GM18508 (cell line): ENCODE measurements around the gene TREM2.

Experiments
- ATAC-seq: cut with Tn5 transposase; IDR thresholded peaks from one replicate; pipeline ENCODE4 v1.9.1; 2021; ENCODE audit warnings: moderate number of reproducible peaks; ENCODE audit not compliant: insufficient read depth, unreplicated experiment

Gene TREM2

DNA sequence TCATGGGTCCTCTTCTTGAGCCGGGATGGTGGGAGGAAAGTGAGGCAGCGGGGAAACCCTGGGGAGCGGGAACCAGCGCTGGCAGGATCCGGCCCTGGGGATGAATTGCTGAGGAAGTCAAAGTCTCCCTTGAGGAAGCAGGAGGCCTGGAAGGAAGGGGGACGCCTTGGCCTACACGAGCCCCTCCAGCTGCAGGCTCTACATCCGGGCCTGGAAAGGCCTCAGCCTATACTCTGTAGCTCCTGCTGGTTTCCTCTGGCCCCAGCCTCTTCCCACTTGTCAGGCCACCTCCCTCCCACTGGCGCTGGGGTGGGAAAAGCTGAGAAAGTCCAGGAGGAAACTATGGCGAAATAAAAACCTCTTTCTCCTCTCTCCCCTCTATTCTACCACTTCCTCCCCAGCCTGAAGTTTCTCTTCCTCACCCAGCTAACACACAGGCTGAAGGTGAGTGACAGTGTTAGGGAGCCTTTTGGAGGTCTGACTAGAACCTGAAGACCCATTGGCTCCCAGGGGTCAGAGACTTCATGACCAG is 23.2 kb upstream of the TREM2 start:
- ATAC-seq, result no peak

DNA sequence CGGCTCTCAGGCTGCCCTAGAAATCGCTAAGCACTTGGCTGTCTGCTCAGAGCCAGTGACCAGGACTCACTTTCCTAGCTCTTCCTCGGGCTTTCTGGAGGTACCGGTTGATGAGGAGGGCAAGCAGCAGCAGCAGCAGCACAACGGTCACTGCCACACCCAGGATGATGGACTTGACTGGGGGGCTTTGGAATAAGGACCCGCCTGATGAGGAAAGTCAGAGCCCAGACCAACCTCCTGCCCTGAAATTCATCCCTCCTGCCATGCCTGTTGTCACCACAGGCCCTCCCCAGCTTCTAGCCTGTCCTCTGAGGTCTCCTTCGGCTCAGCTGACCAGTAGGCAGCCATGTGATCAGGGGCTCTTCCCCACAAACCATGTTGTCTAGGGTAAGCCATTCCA is 21.8 kb upstream of the TREM2 start:
- ATAC-seq, result no peak

DNA sequence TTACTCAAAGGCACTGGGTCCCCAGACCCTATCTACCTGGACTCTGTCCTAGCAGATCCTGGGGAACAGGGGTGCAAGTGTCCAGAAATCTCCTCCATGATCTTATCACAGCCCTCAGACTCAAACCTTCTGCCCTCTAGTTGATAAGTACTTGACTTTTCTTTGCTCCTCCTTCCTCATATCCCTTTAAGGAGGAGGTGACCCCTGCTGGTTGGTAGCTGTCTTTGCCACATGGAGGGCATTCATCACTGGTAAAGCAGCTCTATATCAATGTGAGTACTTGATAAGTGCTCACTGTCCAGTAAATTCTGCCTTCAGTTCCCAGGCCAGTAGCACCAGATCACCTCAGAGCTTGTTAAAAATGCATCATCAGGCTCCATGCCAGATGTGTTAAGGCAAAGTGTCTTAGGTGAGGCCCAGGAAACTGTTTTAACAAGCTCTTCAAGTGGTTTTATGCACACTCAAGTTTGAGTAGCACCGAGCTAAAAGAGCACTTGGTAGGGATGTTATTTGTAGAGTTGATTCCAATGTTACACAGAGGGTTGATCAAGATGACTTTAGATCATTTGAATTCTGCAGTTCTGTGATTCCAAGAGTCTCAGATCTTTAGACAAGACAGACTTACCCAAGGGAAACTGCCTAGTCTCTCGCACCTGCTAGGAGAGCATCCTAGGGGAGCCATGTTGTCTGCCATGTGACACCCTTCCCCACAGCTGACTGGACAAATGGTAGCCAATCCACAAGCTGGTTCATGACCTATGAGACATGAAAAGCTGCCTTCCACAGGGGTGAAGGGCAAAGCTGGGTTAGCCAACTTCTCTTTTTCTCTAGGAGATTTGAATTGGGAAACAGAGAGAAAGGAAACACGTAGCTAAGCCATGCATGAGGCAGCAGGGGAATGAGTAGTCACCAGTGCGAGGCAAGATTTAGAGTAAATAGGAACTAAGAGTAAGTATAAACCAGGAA is 19.4 kb upstream of the TREM2 start:
- no peak for ATAC-seq

DNA sequence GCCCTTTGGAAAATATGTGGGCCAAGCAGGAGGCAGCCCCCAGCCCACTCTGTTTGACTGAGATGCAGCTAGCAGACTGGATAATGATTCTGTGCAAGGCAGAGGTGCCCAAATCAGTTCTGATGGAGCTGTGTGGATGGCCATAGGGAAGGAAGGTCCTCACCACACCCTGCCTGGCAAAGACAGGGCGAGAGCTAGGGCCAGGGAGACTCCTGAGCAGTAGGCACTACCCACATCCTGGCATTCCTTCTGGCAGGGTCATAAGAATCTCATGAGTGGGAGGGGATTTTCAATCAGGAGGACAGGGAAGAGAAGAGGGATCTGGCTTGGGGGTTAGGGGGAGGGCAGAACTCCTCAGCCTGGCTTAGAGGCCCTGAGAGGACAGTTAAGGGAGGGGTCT is 18.6 kb upstream of the TREM2 start:
- no peak for ATAC-seq

DNA sequence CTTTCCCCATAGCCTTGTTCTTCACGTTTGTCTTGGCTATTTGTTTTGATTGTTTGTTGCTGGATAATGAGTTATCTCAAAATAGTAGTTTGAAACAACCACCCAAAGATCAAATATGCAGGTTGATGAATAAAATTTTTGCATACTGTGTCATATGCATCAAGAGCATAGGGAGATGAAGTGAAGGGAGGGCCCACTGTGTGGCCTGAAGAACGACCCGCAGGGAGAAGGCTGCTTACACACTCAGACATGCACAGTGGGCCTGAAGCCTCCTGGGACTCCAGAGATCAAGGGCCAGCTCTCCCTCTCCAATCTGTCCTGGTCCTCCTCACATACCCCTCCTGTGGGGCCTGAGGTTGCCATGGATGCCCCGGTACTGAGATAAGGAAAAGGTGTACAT is 16.2 kb upstream of the TREM2 start:
- ATAC-seq, result no peak

DNA sequence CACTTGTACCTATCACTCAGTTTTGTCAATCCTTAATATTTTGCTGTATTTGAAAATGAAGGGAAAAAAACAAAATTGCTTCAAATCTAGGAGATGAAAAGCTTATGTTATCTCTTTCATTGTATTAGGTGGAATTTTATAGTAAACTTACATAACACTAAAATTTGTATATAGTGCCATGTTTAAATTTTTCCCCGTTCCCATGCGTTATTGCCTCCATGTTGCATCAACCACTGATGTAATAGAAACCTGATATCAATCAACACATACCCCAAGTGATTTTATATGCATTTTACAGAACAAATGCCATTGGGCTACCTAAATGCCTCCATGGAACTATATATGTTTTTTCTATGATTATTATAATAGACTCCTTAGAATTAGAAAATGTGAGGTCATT is 14.8 kb upstream of the TREM2 start:
- ATAC-seq, result no peak

DNA sequence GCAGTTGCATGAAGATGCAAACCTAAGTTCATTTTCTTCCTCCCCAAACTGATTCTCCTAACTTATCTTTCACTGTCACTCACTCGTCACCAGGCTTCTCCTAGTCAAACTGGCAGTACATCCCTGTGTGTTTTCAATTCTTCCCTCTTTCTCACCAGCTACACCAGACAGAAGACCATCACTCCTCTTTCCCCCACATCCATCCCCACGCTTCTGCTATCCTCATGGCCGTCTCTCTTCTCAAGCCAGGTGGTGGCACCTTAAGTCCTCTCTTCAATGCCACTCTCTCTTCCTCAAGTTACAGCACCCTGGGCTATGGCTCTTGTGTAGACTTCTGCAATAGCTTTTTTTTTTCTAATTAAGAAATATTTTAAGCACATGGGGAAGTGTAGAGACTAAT is 14.4 kb upstream of the TREM2 start:
- no peak for ATAC-seq

DNA sequence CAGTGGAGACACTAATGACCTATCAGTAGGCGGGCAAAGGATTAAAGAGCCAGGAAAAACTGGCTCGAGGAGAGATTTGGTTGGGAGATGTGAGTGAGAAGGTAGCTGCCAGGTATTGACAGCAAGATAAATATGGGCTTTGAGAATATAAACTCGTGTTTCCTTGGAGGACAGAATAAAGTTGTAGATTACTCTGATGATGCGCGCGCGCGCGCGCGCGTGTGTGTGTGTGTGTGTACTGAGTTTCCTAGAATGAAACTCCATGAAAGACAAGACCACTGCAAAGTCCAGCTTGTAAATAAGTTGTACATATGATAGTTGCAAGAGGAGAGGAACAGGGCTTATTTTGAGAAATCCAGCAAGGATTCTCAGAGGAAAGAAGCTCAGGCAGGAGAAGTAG is 13.3 kb upstream of the TREM2 start:
- ATAC-seq, result no peak

DNA sequence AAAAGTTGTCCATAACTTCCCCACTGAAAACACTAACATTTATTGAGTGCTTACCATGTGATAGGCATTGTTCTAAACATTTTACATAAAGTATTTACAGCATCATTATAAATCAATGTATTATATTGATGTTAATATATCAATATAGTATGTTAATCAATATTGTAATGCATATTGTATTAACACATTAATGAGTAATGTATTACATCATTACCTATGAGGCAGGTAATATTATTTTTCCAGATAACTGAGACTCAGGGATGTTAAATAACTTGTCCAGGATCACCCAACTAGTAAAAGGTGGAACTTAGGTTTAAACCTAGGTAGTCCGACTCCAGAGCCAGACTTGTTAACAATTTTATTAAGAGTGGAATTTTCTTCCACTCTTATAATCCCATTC is 12.2 kb upstream of the TREM2 start:
- ATAC-seq, result no peak

DNA sequence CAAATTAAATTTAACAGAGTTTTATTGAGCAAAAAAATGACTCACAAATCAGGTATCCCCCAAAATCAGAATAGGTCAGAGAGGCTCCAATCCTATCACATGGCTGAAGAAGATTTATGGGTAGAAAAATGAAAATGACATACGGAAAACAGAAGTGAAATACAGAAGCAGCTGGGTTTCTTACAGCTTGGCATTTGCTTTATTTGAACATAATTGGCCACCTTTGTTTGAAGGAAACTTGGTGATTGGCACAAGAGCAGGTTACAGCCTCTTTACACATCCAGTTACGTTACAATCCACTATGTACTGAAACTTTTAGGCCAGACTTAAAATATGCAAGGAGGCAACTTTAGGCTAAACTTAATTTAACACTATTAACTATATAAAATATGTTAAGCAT is 11.7 kb upstream of the TREM2 start:
- no peak for ATAC-seq

DNA sequence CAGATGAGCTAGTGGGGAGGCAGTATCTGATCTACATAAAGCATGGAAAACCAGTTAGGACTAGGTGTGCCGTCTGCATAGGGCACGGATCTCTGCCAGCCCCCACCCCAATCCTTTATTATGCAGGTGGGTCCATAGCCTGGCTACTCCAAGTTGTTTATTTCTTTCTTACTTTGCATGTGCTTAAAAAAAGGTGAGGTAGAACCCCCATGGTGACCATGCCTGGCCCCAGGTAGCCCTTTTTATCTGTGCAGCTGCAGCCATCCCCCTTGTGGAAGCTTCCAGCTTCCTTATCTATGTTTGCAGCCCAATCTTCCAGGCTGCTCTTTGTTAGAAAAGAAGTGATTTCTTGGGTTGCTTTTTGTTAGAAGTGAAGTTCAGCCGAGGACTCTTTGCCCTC is 9.0 kb upstream of the TREM2 start:
- no peak for ATAC-seq

DNA sequence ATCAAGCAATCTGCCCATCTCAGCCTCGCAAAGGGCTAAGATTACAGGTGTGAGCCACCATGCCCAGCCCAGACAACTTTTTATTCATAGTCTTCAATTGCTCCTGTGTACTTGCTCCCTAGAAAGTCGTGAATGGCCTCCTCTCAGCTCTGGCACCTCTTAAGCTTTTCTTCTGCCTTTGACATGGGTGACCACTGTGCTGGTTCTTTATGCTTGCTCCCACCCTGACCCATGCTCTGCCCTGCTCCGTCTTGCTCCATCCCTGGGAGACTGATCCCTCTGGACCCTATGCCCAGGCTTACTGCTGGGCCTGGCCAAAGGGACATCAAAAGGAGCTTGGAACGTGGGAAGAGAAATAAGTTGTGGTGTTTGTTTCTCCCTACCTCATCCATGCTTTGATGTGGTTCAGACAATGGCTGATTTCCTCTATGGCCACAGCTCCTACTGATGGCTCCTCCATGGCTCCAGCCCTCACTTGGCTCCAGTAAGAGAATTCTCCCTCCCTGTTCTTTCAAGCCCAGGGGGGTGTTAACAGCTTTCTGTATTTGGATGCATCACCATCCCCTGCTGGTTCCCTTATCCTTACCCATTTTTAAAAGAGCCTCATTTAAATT is 7.7 kb upstream of the TREM2 start:
- no peak for ATAC-seq

DNA sequence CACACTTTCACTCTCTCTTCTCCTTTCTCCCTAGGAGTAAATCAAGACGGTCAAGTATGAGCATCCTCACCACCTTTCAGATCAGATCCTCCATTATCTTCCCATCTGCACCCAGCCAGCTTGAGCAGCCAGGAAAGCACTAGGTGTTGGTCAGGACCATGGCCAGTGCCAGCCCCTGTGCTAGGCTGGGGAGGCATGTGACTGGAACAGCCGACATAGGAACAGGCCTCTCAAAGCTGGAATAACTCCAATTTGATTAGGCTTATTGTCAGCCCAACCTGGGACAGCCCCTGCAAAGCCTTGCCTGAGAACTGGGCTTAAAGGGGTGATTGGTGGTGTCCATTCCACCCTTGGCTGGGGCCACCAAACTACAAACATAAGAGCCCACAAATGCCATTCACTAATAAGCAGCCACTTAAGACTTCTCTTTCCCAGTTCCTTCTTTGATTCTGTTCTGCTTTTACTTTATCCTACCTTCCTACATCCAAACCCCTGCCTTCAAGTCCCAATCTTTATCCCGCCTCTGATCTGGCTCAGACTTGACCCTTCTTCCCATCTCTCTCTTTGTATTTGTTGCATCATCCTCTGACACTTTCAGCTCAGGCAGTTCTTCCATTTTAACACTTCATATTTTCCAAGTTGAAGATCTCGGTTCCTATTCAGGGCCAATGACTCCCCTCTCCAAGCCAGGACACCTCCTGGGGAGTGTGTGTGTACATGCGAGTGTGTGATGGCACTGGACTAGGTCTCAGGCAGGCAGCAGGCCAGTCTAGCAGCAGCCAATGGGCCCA is 4.5 kb upstream of the TREM2 start:
- ATAC-seq, result no peak

DNA sequence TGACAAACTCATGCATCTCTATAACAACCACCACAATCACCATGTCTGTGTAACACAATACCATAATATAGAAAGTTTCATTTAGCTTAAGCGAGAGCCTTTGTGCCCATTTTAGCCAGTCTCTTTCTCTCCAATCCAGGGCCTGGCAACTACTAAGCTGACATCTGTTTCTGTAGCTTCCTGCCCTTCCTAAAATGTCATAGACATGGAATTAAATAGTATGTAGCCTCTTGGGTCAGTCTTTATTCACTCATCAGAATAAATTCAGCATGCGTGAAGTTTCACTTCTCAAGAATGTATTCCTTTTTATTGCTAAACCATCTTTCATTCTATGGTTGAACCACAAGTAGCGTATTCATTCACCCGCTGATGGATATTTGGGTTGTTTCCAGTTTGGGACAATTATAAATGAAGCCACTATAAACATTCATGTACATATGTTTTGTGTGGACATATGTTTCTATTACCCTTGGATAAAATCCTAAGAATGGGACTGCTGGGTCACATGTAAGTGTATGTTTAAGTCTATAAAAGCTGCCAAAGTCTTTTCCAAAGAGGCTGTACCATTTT is 1.7 kb upstream of the TREM2 start:
- ATAC-seq, result no peak

DNA sequence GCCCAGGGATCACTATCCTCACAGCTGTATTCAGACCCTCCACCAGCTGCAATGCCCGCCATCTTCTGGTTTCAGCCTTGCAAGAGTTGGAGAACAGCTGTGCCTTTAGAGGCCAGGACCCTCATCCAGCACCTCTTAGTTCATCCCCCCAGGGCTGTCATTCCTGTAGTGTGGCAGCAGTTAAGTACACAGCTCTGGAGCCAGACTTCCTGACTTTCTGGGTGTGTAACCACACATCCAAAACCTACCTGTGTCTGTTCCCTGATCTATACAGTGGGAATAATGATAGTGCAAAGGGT is 452 bp upstream of the TREM2 start:
- no peak for ATAC-seq

DNA sequence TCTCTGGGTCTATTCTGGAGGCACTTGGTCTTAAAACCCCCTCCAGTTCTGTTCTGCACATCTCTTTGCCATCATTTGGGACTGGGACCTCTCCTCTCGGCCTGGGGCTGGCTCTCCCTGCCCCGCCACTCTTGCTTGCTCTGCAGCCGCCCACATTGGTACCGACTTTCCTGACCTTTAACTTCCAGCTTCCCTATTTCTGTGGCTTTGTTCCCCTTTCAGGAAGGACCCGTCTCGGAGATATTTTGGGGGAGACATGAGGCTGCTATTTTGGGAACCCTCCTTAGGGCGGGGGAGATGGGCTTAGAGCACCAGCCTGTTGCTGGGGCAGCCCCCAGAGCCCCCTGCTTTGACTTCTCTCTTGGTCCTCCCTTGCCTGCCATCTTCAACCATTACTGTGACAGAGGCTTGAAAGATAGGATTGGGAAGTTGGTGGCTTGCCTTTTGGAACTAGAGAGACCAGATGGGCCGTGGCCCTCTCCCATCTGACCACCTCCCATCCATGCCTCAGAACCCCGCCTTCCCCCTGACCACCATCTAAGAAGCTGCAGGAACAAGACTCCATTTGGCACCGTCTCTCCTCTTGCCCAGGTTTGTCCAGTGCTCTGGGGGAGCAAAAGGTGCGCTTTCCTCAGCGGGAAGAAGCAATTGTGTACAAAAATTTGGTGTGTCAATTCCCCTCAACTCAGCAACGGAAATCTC is 914 bp downstream of the TREM2 start:
- no peak for ATAC-seq

DNA sequence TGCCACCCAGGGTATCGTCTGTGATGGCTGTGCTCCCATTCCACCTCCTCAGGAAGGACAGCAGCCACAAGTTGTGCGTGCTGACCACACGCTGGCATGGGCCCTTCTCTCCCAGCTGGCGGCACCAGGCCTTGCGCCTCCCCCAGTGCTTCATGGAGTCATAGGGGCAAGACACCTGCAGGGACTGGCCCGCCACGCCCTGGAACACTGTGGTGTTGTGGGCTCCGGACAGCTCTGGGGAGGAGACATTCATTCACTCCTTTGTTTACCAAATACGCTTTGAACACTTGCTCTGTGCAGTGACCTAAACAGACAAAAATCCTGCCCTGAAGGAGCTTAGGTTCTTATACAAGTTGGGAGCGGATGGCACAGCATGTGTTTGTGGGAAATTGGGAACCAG is 1.5 kb downstream of the TREM2 start:
- ATAC-seq, result no peak

DNA sequence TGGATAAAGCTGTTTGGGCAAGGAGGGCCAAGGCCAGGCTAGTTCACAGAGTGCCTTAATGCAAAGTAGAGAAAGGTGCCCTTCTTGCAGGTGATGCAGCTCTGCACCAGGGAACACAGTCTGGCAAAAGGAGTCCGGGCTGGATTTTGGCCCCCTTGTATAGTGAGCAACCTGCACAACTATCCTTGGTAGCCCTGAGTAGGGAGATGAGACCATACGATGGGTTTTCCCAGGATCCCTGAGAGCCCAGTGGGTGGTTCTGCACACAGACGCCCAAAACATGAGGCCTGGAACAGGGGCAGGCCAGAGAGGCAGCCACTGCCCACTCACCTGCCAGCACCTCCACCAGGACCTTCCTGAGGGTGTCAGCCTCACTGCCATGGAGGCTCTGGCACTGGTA is 2.0 kb downstream of the TREM2 start:
- ATAC-seq, result no peak

DNA sequence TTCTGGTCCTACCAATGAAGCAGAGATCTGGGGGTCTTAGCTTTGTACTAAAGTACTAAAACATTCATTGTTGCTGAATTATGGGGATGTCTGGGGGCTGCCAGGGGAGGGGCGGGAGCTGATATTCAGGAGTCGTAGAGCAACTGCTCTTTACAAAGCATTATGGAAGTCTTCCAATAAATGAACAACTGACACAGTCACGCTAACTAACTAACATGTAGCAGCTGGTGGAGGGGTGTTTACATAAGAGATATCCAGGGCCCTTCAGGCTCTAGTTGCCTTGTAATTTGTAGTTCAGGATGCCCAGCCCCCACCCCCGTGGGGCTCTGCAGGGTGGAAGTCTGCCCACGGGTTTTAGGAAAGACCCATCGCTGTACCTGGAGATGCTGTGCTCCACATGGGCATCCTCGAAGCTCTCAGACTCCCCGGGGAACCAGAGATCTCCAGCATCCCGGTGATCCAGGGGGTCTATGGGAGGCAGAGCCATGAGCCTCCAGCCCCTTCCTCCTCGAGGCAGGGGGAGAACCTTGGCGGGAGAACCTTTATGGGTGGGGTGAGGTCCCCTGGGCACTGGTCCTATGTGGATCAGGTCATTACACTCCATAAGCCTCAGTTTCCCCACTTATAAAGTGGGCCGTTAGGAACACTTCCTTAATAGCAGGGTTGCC is 3.4 kb downstream of the TREM2 start:
- no peak for ATAC-seq

DNA sequence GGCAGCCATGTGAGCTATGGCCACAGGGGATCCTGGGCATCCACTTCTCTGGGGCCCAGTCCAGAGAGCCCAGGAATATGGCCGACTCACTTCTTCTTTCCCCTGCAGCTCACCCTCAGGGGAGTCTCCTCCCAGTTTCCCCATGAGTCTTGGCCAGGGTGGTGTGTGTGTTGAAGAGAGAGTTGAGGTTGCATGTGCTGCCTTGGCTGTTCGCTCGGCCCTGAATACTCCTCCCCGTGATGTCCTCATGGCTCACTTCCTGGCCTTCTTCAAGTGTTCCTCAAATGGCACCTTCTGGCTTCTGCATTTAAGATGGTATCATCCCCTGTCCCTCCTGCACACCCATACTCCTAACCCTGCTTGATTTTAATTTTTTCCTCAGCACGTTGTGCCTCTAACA is 5.6 kb downstream of the TREM2 start:
- ATAC-seq, result no peak
